Ishikawa (cell line): Measurements from ENCODE around the gene UGT1A8.

Experiments
- RAD21 ChIP-seq: IDR thresholded peaks from 2 replicates; pipeline ENCODE4 v1.6.1; 2012; ENCODE audit warnings: low read depth
- REST ChIP-seq: IDR thresholded peaks from 2 replicates; pipeline ENCODE4 v1.6.1; 2012; ENCODE audit warnings: low read depth, mild to moderate bottlenecking
- TAF1 ChIP-seq: IDR thresholded peaks from 2 replicates; pipeline ENCODE4 v1.6.1; 2012; ENCODE audit warnings: low read depth, mild to moderate bottlenecking
- TCF12 ChIP-seq: IDR thresholded peaks from 2 replicates; pipeline ENCODE4 v1.6.1; 2012; ENCODE audit warnings: low read depth
- TEAD4 ChIP-seq: IDR thresholded peaks from 2 replicates; pipeline ENCODE4 v1.6.1; 2012
- YY1 ChIP-seq: IDR thresholded peaks from 2 replicates; pipeline ENCODE4 v1.6.1; 2012; ENCODE audit warnings: low read depth
- TF ChIP-seq, protein P1 (sequence below): IDR thresholded peaks from 2 replicates; pipeline ENCODE4 v1.6.1; 2012
- TF ChIP-seq, protein P2 (sequence below): IDR thresholded peaks from 2 replicates; pipeline ENCODE4 v1.6.1; 2012

GRCh38 chr2:233743464-233744259 is 126.2 kb downstream of the UGT1A8 start:
- TF ChIP-seq TEAD4 (no peak), REST (no peak), TCF12 (no peak), TAF1 (no peak), YY1 (no peak), RAD21 (no peak)
- TF ChIP-seq, protein P1, sequence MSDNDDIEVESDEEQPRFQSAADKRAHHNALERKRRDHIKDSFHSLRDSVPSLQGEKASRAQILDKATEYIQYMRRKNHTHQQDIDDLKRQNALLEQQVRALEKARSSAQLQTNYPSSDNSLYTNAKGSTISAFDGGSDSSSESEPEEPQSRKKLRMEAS, result no peak
- TF ChIP-seq, protein P2, sequence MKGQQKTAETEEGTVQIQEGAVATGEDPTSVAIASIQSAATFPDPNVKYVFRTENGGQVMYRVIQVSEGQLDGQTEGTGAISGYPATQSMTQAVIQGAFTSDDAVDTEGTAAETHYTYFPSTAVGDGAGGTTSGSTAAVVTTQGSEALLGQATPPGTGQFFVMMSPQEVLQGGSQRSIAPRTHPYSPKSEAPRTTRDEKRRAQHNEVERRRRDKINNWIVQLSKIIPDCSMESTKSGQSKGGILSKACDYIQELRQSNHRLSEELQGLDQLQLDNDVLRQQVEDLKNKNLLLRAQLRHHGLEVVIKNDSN, result no peak
